Measurements from ENCODE around the gene KCTD1.

GRCh38 chr18:26439537-26439936, 108.8 kb downstream of the KCTD1 start:
- TF ChIP-seq POLR2A (IDR thresholded peaks at IDR 0.05): no peak
- TF ChIP-seq, protein P1, sequence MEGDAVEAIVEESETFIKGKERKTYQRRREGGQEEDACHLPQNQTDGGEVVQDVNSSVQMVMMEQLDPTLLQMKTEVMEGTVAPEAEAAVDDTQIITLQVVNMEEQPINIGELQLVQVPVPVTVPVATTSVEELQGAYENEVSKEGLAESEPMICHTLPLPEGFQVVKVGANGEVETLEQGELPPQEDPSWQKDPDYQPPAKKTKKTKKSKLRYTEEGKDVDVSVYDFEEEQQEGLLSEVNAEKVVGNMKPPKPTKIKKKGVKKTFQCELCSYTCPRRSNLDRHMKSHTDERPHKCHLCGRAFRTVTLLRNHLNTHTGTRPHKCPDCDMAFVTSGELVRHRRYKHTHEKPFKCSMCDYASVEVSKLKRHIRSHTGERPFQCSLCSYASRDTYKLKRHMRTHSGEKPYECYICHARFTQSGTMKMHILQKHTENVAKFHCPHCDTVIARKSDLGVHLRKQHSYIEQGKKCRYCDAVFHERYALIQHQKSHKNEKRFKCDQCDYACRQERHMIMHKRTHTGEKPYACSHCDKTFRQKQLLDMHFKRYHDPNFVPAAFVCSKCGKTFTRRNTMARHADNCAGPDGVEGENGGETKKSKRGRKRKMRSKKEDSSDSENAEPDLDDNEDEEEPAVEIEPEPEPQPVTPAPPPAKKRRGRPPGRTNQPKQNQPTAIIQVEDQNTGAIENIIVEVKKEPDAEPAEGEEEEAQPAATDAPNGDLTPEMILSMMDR (IDR thresholded peaks at IDR 0.05): no peak

Measured in body of pancreas (tissue), 4 donors.